SK-N-SH (cell line): ENCODE results near the gene TRRAP.

Experiments used
- CHD2 ChIP-seq: fragments of 150-350 bp; IDR thresholded peaks from 2 replicates; pipeline ENCODE4 v1.6.1; 2018; ENCODE audit warnings: low read length; ENCODE audit not compliant: partially characterized antibody
- RCOR1 ChIP-seq: fragments of 150-350 bp; IDR thresholded peaks from 2 replicates; pipeline ENCODE4 v1.6.1; 2017; ENCODE audit warnings: antibody characterized with exemption, low read length
- TF ChIP-seq, protein P1 (sequence below): fragments of 200-600 bp; sonication (generic); IDR thresholded peaks from 2 replicates; pipeline ENCODE4 v1.6.1; 2017; ENCODE audit warnings: antibody characterized with exemption, mild to moderate bottlenecking, moderate library complexity

DNA sequence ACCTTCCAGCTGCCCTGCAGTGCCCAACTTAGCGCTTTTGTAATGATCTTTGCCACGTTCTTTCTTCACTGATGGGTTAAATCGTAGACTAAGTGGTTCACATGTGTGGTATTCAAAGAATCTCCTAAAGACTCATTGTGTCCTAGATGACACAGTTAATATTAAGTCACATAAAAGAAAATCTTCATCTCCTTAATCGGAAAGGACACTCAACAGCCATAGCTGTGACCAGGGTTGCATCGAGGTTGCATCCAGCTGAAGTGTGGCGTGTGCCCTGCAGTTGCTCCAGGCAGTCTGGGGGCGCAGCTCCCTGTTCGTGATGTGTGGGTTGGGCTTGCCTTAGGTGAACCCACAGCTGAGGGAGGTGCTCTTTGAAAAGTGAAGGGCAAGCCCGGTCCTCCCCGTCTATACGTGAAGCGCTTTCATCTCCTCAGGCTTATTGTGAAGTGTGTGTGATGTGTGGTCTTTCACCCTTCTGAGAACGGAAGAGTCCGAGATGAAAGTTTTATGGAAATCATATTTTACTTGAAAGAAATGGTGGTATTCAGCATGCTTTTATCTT, 122.7 kb downstream of the TRRAP start:
- TF ChIP-seq, protein P1, sequence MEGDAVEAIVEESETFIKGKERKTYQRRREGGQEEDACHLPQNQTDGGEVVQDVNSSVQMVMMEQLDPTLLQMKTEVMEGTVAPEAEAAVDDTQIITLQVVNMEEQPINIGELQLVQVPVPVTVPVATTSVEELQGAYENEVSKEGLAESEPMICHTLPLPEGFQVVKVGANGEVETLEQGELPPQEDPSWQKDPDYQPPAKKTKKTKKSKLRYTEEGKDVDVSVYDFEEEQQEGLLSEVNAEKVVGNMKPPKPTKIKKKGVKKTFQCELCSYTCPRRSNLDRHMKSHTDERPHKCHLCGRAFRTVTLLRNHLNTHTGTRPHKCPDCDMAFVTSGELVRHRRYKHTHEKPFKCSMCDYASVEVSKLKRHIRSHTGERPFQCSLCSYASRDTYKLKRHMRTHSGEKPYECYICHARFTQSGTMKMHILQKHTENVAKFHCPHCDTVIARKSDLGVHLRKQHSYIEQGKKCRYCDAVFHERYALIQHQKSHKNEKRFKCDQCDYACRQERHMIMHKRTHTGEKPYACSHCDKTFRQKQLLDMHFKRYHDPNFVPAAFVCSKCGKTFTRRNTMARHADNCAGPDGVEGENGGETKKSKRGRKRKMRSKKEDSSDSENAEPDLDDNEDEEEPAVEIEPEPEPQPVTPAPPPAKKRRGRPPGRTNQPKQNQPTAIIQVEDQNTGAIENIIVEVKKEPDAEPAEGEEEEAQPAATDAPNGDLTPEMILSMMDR, result no peak
- TF ChIP-seq CHD2 (no peak), RCOR1 (no peak)
